Gastrocnemius medialis (tissue), 4 donors: ENCODE results near the gene IER5. TPM values are rescaled to one million over a fixed set of nuclear protein-coding genes. Genes with fewer than 3 reads are reported as not detected.
"Not testable (repeated sequence)": the region's sequence is repeated elsewhere in the genome, so short reads cannot be mapped to it uniquely, and the experiment has no call there.

ENCODE experiments used
- ATAC-seq, 2 donors: fragments of 150-250 bp; one replicate each; pipeline ENCODE4 v1.9.1; 2016
- DNase-seq, 2 donors: peaks; one replicate each; pipeline ENCODE4 v3.0.0-alpha.2; 2019
- H3K27ac ChIP-seq, 4 donors: fragments of 200-600 bp; sonication (generic); 1 replicate in 1 of 4; 2 replicates in 3 of 4; pipeline ENCODE4 v1.5.1; 2016 to 2018; ENCODE audit warnings: mild to moderate bottlenecking in 2 of 4, moderate library complexity in 1 of 4
- H3K27me3 ChIP-seq, 3 donors: fragments of 200-600 bp; sonication (generic) in 2 of 3; 1 replicate in 1 of 3; 2 replicates in 2 of 3; pipeline versions ENCODE4 v1.5.1 to v1.6.0; 2016 to 2019; ENCODE audit warnings: mild to moderate bottlenecking in 1 of 3, moderate library complexity in 1 of 3
- H3K36me3 ChIP-seq, 2 donors: fragments of 200-600 bp; sonication (generic) in 1 of 2; one replicate each; pipeline ENCODE4 v1.5.1; 2017 to 2018
- H3K4me1 ChIP-seq, 2 donors: fragments of 200-600 bp; sonication (generic) in 1 of 2; one replicate each; pipeline ENCODE4 v1.5.1; 2016 to 2017; ENCODE audit warnings: mild to moderate bottlenecking in 2 of 2
- H3K4me3 ChIP-seq, 4 donors: fragments of 200-600 bp; sonication (generic) in 3 of 4; 1 replicate in 1 of 4; 2 replicates in 3 of 4; pipeline ENCODE4 v1.5.1; 2016 to 2019; ENCODE audit warnings: mild to moderate bottlenecking in 2 of 4
- H3K9me3 ChIP-seq, 3 donors: fragments of 200-600 bp; sonication (generic) in 2 of 3; 1 replicate in 1 of 3; 2 replicates in 2 of 3; pipeline ENCODE4 v1.5.1; 2016 to 2019
- CTCF ChIP-seq, 5 experiments: fragments of 450-650 bp in 3 of 5; fragments of 200-600 bp in 2 of 5; sonication (generic) in 2 of 5; IDR thresholded peaks in 4 of 5; conservative IDR thresholded peaks in 1 of 5; 1 replicate in 4 of 5; 2 replicates in 1 of 5; pipeline ENCODE4 v1.5.1; 2016 to 2019; ENCODE audit warnings: antibody characterized with exemption in 5 of 5, mild to moderate bottlenecking in 3 of 5, moderate library complexity in 3 of 5
- POLR2A ChIP-seq, 2 donors: fragments of 450-650 bp; IDR thresholded peaks; one replicate each; pipeline ENCODE4 v1.6.1; 2017; ENCODE audit warnings: antibody characterized with exemption in 2 of 2, mild to moderate bottlenecking in 2 of 2, moderate library complexity in 2 of 2
- in situ Hi-C, 4 donors: fragments of 200-750 bp; cut with MboI; loops; one replicate each; pipeline versions ENCODE4 v1.15.0 to v1.8.0; 2017; ENCODE audit warnings: low sequenced_read_pairs in 4 of 4
- intact Hi-C: fragments of 100-400 bp; cut with DNase I; formaldehyde crosslinking; loops from one replicate; pipeline ENCODE4 v1.15.1; 2023; ENCODE audit warnings: low total_unique reads
- total RNA-seq, 4 donors: library from RNA; depleted of rRNA; stranded (reverse); fragments of >200 nt; gene quantifications; one replicate each; pipeline versions ENCODE4 v1.1.0 to v1.2.3, GENCODE V29; 2016

The IER5 gene
- total RNA-seq: 10 to 100 TPM; 18.7 to 39.8 (median 26.1) TPM

- intact Hi-C loops (loop anchor here (1.0 to 5.0 kb wide), 7 partner anchors 17 to 206 kb away; partner anchors contain the start of gene STX6), in situ Hi-C loops (loop anchor here in 3 of 4 donors (10.0 kb wide), 2 partner anchors 54 to 56 kb away; partner anchors contain the start of gene MR1 (in 1 of the 3))
- peak; percentile 73 to 79 for ATAC-seq
- Histone ChIP-seq H3K27me3 (no peaks in the 10 kb centered on the region), H3K4me1 (peaks cover 20 to 39% of the 10 kb centered on the region in 2 donors), H3K27ac (peak within 1 kb of the TSS; percentile 89 to 97 (median 96)), H3K4me3 (peak within 1 kb of the TSS; percentile 79 to 94 (median 87)), H3K36me3 (peaks cover 0 to 3% of the 10 kb centered on the region in 2 donors), H3K9me3 (no peaks in the 10 kb centered on the region)
- DNase-seq: peak; percentile 97
- TF ChIP-seq POLR2A (IDR thresholded peaks at IDR 0.05) (peak; percentile 100), CTCF (IDR thresholded peaks at IDR 0.05 in 4 of 5, conservative IDR thresholded peaks at IDR 0.05 in 1 of 5) (peak in 1 of 5 experiments; percentile 12)
Measured at GRCh38 chr1:181088079-181089016, at the start of gene IER5. Gene IER5 (plus strand): TSS chr1:181088700. CDS start chr1:181088903, 203 bp downstream.

GRCh38 chr1:181040284-181040865 lies 48.1 kb upstream of the IER5 start:
- H3K27me3 ChIP-seq: no peaks in the 10 kb centered on the region
- intact Hi-C loops (no loop called here), in situ Hi-C loops (no loop called here)

GRCh38 chr1:181043025-181043888 lies 45.2 kb upstream of the IER5 start:
- in situ Hi-C loops: no loop called here
- DNase-seq: no peak
- Histone ChIP-seq H3K27ac (no peak overlapping the region), H3K4me3 (no peak overlapping the region), H3K4me1 (peaks cover 0 to 9% of the 10 kb centered on the region in 2 donors), H3K9me3 (no peaks in the 10 kb centered on the region), H3K27me3 (no peaks in the 10 kb centered on the region), H3K36me3 (no peaks in the 10 kb centered on the region)
- TF ChIP-seq POLR2A (IDR thresholded peaks at IDR 0.05): no peak
- TF ChIP-seq CTCF (IDR thresholded peaks at IDR 0.05 in 4 of 5, conservative IDR thresholded peaks at IDR 0.05 in 1 of 5): no peak
- ATAC-seq: no peak
- intact Hi-C loops: no loop called here

More at GRCh38 chr1:181040284-181040865, 48.1 kb upstream of the IER5 start:
- H3K36me3 ChIP-seq: no peaks in the 10 kb centered on the region
- H3K9me3 ChIP-seq: no peaks in the 10 kb centered on the region
- H3K4me1 ChIP-seq: peaks cover 0 to 9% of the 10 kb centered on the region in 2 donors
- DNase-seq (no peak), ATAC-seq (no peak)
- no peak overlapping the region for H3K4me3 ChIP-seq
- no peak overlapping the region for H3K27ac ChIP-seq
- TF ChIP-seq CTCF (IDR thresholded peaks at IDR 0.05 in 4 of 5, conservative IDR thresholded peaks at IDR 0.05 in 1 of 5) (no peak), POLR2A (IDR thresholded peaks at IDR 0.05) (no peak)

GRCh38 chr1:181044449-181044966 lies 44.0 kb upstream of the IER5 start:
- intact Hi-C loops (no loop called here), in situ Hi-C loops (no loop called here)
- Histone ChIP-seq H3K9me3 (no peaks in the 10 kb centered on the region), H3K4me1 (peaks cover 0 to 9% of the 10 kb centered on the region in 2 donors), H3K27ac (no peak overlapping the region), H3K27me3 (no peaks in the 10 kb centered on the region), H3K36me3 (no peaks in the 10 kb centered on the region), H3K4me3 (no peak overlapping the region)
- TF ChIP-seq CTCF (IDR thresholded peaks at IDR 0.05 in 4 of 5, conservative IDR thresholded peaks at IDR 0.05 in 1 of 5): no peak
- TF ChIP-seq POLR2A (IDR thresholded peaks at IDR 0.05): no peak
- ATAC-seq: peak in 1 of 2 donors; percentile 33
- no peak for DNase-seq

- in situ Hi-C loops, H3K4me3 ChIP-seq, H3K27ac ChIP-seq, ATAC-seq, H3K9me3 ChIP-seq, DNase-seq, H3K27me3 ChIP-seq, H3K4me1 ChIP-seq, H3K36me3 ChIP-seq, intact Hi-C loops: not testable (repeated sequence)
Measured at GRCh38 chr1:181045946-181046345, 42.6 kb upstream of the IER5 start.
